GM12801 (cell line): Measurements from ENCODE around the gene POU2F2.

Experiments used
- CTCF ChIP-seq: IDR thresholded peaks from one replicate; pipeline ENCODE4 v1.5.1; 2011; ENCODE audit warnings: control low read depth; ENCODE audit not compliant: insufficient read length; ENCODE audit errors: extremely low read depth

Gene POU2F2

DNA sequence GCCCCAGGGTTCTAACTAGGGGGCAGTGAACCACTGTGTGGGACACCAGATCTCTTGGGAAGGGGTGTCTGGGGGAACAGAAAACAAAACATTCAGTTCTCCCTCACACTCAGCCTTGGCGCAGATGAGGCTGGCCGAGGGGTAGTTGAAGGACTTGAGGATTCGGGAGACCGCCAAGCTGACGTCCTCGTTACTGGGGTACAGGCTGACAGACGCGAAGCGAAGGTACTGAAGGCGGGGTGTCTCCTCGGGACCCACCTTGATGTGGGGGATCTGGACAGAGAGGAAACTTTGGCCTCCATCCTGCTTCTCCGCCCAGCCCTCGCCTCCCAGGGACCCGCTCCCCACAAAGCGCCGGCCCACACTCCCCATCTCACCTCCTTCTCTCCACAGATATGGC, 69.9 kb downstream of the POU2F2 start:
- TF ChIP-seq CTCF = no peak

GRCh38 chr19:42060117-42060516, 72.1 kb downstream of the POU2F2 start:
- TF ChIP-seq CTCF = no peak

GRCh38 chr19:42059196-42059595, 73.0 kb downstream of the POU2F2 start:
- no peak for TF ChIP-seq CTCF

DNA sequence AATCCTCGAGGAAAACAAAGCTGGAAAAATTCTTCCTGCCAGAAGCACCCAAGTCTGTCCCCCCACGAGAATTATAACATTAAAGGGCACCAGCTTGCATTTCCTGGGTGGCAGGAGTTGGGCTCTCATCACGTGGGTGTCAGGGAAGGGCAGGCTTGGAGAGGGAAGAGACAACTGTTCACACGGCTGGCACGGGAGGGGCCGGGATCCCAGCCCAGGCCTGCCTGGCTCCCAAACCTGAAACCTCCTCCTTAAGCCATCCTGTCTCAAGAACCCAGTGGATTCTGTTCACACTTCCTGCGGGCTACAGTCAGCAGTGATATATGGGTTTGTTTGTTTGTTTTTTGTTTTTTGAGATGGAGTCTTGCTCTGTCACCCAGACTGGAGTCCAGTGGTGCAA, 74.4 kb downstream of the POU2F2 start:
- TF ChIP-seq CTCF = no peak

DNA sequence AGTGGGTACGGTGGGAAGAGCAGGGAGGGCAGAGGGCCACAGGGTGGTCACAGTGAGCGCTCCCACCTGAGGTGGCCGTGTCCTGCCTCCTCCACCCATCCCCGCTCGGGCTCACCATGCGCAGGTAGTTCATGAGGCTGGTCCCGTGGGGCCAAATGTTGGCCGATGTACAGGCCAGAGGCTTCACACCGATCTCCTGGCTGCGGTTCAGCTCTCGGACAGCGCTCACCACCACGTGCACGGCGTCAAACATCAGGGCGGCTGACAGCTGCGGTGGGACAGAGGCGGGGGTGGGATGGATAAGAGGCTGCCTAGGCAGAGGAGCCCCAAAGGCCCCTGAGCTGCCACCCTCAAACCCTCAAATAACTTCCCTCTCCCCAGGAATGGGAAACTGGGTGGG, 78.0 kb downstream of the POU2F2 start:
- TF ChIP-seq CTCF = no peak

DNA sequence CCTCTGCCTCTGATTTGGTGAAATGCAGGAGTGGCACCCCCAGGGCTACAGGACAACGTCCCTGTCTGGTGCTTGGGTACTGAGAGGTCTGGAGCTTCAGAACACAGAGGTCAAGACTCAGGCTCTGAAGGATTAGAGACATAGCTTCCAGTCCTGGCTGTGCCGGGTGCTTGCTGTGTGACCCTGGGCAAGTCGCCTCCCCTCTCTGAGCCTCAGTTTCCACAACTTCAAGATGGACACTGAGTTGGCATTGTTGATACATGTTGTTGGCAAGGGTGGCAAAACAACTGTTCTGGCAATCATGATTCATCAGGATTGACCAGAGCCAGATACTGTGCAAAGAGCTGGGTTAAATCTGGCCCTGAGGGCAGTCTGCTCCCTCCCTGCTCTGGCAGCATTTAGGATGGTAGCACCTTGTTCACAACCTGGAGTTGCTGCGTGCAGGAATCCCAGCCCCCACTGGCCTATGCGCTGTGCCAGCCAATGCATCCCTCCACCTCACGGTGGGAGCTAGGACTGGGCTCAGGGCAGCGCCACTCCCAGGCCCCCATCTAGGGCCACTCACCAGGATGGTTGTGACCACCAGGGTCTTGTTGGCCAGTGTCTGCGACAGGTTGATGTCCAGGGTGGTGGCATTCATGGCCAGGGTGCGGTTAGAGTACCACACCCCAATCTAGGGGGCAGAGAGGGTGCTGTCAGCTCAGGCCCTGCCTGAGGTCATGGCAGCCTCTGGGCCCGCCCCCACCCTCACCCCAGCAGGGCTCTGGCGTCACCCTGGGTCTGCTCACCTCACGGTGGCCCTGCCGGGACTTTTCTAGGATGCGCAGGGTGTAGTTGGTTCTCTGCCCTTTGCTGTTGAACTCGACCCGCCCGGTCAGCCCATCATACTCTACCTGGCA, 79.0 kb downstream of the POU2F2 start:
- no peak for TF ChIP-seq CTCF

DNA sequence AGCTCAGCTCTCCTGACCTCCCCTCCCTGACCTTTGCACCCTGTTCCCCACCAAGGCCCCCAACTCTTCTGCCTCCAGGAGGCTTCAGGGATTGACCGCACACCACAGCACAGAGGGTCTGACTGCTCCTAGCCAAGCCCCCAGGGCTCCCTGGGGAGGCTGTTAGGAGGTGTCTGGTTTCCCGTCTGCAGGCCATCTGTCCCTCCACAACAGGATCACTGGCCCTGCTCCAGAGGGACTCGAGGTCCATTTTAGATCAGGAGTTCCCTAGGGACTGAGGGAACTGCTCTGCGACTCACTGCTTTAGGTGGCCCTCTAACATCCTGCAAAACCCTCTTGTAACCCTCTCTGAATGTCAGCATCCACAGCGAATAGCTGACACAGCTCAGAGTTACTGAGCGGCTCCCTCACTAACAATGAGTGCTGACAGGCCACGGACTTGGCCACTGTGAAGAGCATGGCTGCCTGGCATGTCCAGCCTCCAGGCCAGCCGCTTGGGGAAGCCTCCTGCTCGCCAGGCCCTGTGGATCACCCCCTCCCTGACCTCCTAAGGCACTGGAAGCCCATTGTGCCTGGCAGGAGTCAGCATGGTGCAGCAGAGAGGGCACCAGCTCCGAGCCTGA, 79.9 kb downstream of the POU2F2 start:
- TF ChIP-seq CTCF = no peak
